ENCODE data around the gene NDUFA7.
"Not testable (repeated sequence)": the region's sequence is repeated elsewhere in the genome, so short reads cannot be mapped to it uniquely, and the experiment has no call there.

Gene NDUFA7

GRCh38 chr19:8331263-8331845 is 10.2 kb upstream of the NDUFA7 start:
- Histone ChIP-seq H3K4me3 (ENCODE audit: low read depth, low read length) (no peak overlapping the region), H3K27me3 (ENCODE audit: control insufficient read depth, insufficient read depth, low read length) (peaks cover 55% of the 10 kb centered on the region), H3K36me3 (ENCODE audit: control insufficient read depth, insufficient read depth, low read length) (no peaks in the 10 kb centered on the region), H3K9ac (ENCODE audit: low read length) (no peak overlapping the region), H3K9me3 (ENCODE audit: control insufficient read depth, insufficient read depth, low read depth, low read length) (0 out of 2 replicates have a peak, but pooled peaks cover 2% of the 10 kb centered on the region), H3K27ac (ENCODE audit: low read depth, low read length) (no peak overlapping the region), H3K4me1 (ENCODE audit: control insufficient read depth, insufficient read depth, low read length) (peaks cover 9% of the 10 kb centered on the region; the same call in 1 of the 2 replicates)

GRCh38 chr19:8329996-8330395 is 8.8 kb upstream of the NDUFA7 start:
- Histone ChIP-seq H3K36me3 (ENCODE audit: control insufficient read depth, insufficient read depth, low read length) (no peaks in the 10 kb centered on the region), H3K9me3 (ENCODE audit: control insufficient read depth, insufficient read depth, low read depth, low read length) (0 out of 2 replicates have a peak, but pooled peaks cover 2% of the 10 kb centered on the region), H3K9ac (ENCODE audit: low read length) (no peak overlapping the region), H3K4me1 (ENCODE audit: control insufficient read depth, insufficient read depth, low read length) (peaks cover 9% of the 10 kb centered on the region; the same call in 1 of the 2 replicates), H3K4me3 (ENCODE audit: low read depth, low read length) (no peak overlapping the region), H3K27ac (ENCODE audit: low read depth, low read length) (no peak overlapping the region), H3K27me3 (ENCODE audit: control insufficient read depth, insufficient read depth, low read length) (peaks cover 43% of the 10 kb centered on the region)

GRCh38 chr19:8325454-8325853 is 4.3 kb upstream of the NDUFA7 start:
- Histone ChIP-seq H3K4me1 (ENCODE audit: control insufficient read depth, insufficient read depth, low read length) (peaks cover 6% of the 10 kb centered on the region), H3K27me3 (ENCODE audit: control insufficient read depth, insufficient read depth, low read length) (peaks cover 7% of the 10 kb centered on the region; the same call in 1 of the 2 replicates), H3K36me3 (ENCODE audit: control insufficient read depth, insufficient read depth, low read length) (peaks cover 24% of the 10 kb centered on the region), H3K27ac (ENCODE audit: low read depth, low read length) (no peak overlapping the region), H3K4me3 (ENCODE audit: low read depth, low read length) (no peak overlapping the region), H3K9me3 (ENCODE audit: control insufficient read depth, insufficient read depth, low read depth, low read length) (0 out of 2 replicates have a peak, but pooled peaks cover 2% of the 10 kb centered on the region), H3K9ac (ENCODE audit: low read length) (no peak overlapping the region)

- H3K36me3 ChIP-seq (ENCODE audit: control insufficient read depth, insufficient read depth, low read length) = peaks cover 24% of the 10 kb centered on the region
- H3K4me3 ChIP-seq (ENCODE audit: low read depth, low read length) = no peak overlapping the region
- no peak overlapping the region for H3K27ac ChIP-seq (ENCODE audit: low read depth, low read length)
- no peak overlapping the region for H3K9ac ChIP-seq (ENCODE audit: low read length)
- 0 out of 2 replicates have a peak, but pooled peaks cover 2% of the 10 kb centered on the region for H3K9me3 ChIP-seq (ENCODE audit: control insufficient read depth, insufficient read depth, low read depth, low read length)
- no peaks in the 10 kb centered on the region for H3K27me3 ChIP-seq (ENCODE audit: control insufficient read depth, insufficient read depth, low read length)
- peaks cover 9% of the 10 kb centered on the region for H3K4me1 ChIP-seq (ENCODE audit: control insufficient read depth, insufficient read depth, low read length)
These were observed 3.2 kb upstream of the NDUFA7 start for GRCh38 chr19:8324186-8325050.

- Histone ChIP-seq H3K9ac (ENCODE audit: low read length) (no peak overlapping the region), H3K9me3 (ENCODE audit: control insufficient read depth, insufficient read depth, low read depth, low read length) (0 out of 2 replicates have a peak, but pooled peaks cover 2% of the 10 kb centered on the region), H3K27me3 (ENCODE audit: control insufficient read depth, insufficient read depth, low read length) (no peaks in the 10 kb centered on the region), H3K27ac (ENCODE audit: low read depth, low read length) (no peak overlapping the region), H3K4me3 (ENCODE audit: low read depth, low read length) (no peak overlapping the region), H3K36me3 (ENCODE audit: control insufficient read depth, insufficient read depth, low read length) (peaks cover 24% of the 10 kb centered on the region), H3K4me1 (ENCODE audit: control insufficient read depth, insufficient read depth, low read length) (peaks cover 9% of the 10 kb centered on the region)
These were observed 2.6 kb upstream of the NDUFA7 start for GRCh38 chr19:8323781-8324185.

- Histone ChIP-seq H3K27ac (ENCODE audit: low read depth, low read length) (no peak overlapping the region), H3K9me3 (ENCODE audit: control insufficient read depth, insufficient read depth, low read depth, low read length) (0 out of 2 replicates have a peak, but pooled peaks cover 2% of the 10 kb centered on the region), H3K4me3 (ENCODE audit: low read depth, low read length) (peak overlapping the region; percentile 84), H3K4me1 (ENCODE audit: control insufficient read depth, insufficient read depth, low read length) (peaks cover 9% of the 10 kb centered on the region), H3K9ac (ENCODE audit: low read length) (peak overlapping the region; percentile 90), H3K27me3 (ENCODE audit: control insufficient read depth, insufficient read depth, low read length) (no peaks in the 10 kb centered on the region), H3K36me3 (ENCODE audit: control insufficient read depth, insufficient read depth, low read length) (peaks cover 24% of the 10 kb centered on the region)
These were observed 1.4 kb upstream of the NDUFA7 start for GRCh38 chr19:8322638-8322997.

GRCh38 chr19:8321986-8322637 is 937 bp upstream of the NDUFA7 start:
- H3K4me1 ChIP-seq (ENCODE audit: control insufficient read depth, insufficient read depth, low read length) = peaks cover 9% of the 10 kb centered on the region
- peaks cover 24% of the 10 kb centered on the region for H3K36me3 ChIP-seq (ENCODE audit: control insufficient read depth, insufficient read depth, low read length)

GRCh38 chr19:8320564-8321066 is 560 bp downstream of the NDUFA7 start:
- no peaks in the 10 kb centered on the region for H3K27me3 ChIP-seq (ENCODE audit: control insufficient read depth, insufficient read depth, low read length)

More at GRCh38 chr19:8321986-8322637, 937 bp upstream of the NDUFA7 start:
- H3K4me3 ChIP-seq (ENCODE audit: low read depth, low read length) = peak overlapping the region; percentile 84
- H3K9ac ChIP-seq (ENCODE audit: low read length) = peak overlapping the region; percentile 90
- 0 out of 2 replicates have a peak, but pooled peaks cover 2% of the 10 kb centered on the region for H3K9me3 ChIP-seq (ENCODE audit: control insufficient read depth, insufficient read depth, low read depth, low read length)
- peak overlapping the region; percentile 90 for H3K27ac ChIP-seq (ENCODE audit: low read depth, low read length)
- H3K27me3 ChIP-seq (ENCODE audit: control insufficient read depth, insufficient read depth, low read length) = no peaks in the 10 kb centered on the region

GRCh38 chr19:8319807-8320520 is 1.2 kb downstream of the NDUFA7 start:
- Histone ChIP-seq H3K4me1 (ENCODE audit: control insufficient read depth, insufficient read depth, low read length) (peaks cover 17% of the 10 kb centered on the region), H3K36me3 (ENCODE audit: control insufficient read depth, insufficient read depth, low read length) (peaks cover 41% of the 10 kb centered on the region), H3K4me3 (ENCODE audit: low read depth, low read length) (peak overlapping the region; percentile 84), H3K27ac (ENCODE audit: low read depth, low read length) (peak overlapping the region; percentile 94), H3K27me3 (ENCODE audit: control insufficient read depth, insufficient read depth, low read length) (no peaks in the 10 kb centered on the region), H3K9ac (ENCODE audit: low read length) (peak overlapping the region; percentile 90), H3K9me3 (ENCODE audit: control insufficient read depth, insufficient read depth, low read depth, low read length) (no peaks in the 10 kb centered on the region)

More at GRCh38 chr19:8320564-8321066, 560 bp downstream of the NDUFA7 start:
- peaks cover 34% of the 10 kb centered on the region for H3K36me3 ChIP-seq (ENCODE audit: control insufficient read depth, insufficient read depth, low read length)
- H3K9ac ChIP-seq (ENCODE audit: low read length) = peak overlapping the region; percentile 90
- H3K4me3 ChIP-seq (ENCODE audit: low read depth, low read length) = peak overlapping the region; percentile 84
- H3K9me3 ChIP-seq (ENCODE audit: control insufficient read depth, insufficient read depth, low read depth, low read length) = no peaks in the 10 kb centered on the region
- peak overlapping the region; percentile 94 for H3K27ac ChIP-seq (ENCODE audit: low read depth, low read length)
- peaks cover 17% of the 10 kb centered on the region for H3K4me1 ChIP-seq (ENCODE audit: control insufficient read depth, insufficient read depth, low read length)

GRCh38 chr19:8318835-8319234 is 2.3 kb downstream of the NDUFA7 start:
- H3K27me3 ChIP-seq (ENCODE audit: control insufficient read depth, insufficient read depth, low read length); H3K4me3 ChIP-seq (ENCODE audit: low read depth, low read length); H3K9ac ChIP-seq (ENCODE audit: low read length); H3K27ac ChIP-seq (ENCODE audit: low read depth, low read length); H3K9me3 ChIP-seq (ENCODE audit: control insufficient read depth, insufficient read depth, low read depth, low read length): not testable (repeated sequence)
- Histone ChIP-seq H3K36me3 (ENCODE audit: control insufficient read depth, insufficient read depth, low read length) (peaks cover 48% of the 10 kb centered on the region), H3K4me1 (ENCODE audit: control insufficient read depth, insufficient read depth, low read length) (peaks cover 17% of the 10 kb centered on the region)
